HG03045 (cell line): Measurements from ENCODE around the gene XIST.
"Not testable (repeated sequence)": the region's sequence is repeated elsewhere in the genome, so short reads cannot be mapped to it uniquely, and the experiment has no call there.

Source experiments
- ATAC-seq: cut with Tn5 transposase; IDR thresholded peaks from one replicate; pipeline ENCODE4 v1.9.1; 2021; ENCODE audit warnings: mild to moderate bottlenecking, moderate library complexity; ENCODE audit not compliant: unreplicated experiment

The XIST gene

GRCh38 chrX:73852467-73852866 is at the start of gene XIST:
Gene XIST (minus strand): TSS chrX:73852714.
- no peak for ATAC-seq

- ATAC-seq, result not testable (repeated sequence)
Observed at GRCh38 chrX:73898315-73898714, 45.8 kb upstream of the XIST start.

GRCh38 chrX:73892515-73893090 is 40.1 kb upstream of the XIST start:
- not testable (repeated sequence) for ATAC-seq

GRCh38 chrX:73882260-73882659 is 29.7 kb upstream of the XIST start:
- not testable (repeated sequence) for ATAC-seq

GRCh38 chrX:73877687-73878086 is 25.2 kb upstream of the XIST start:
- no peak for ATAC-seq

- no peak for ATAC-seq
Observed at GRCh38 chrX:73876911-73877310, 24.4 kb upstream of the XIST start.

- ATAC-seq, result no peak
Observed at GRCh38 chrX:73868916-73869315, 16.4 kb upstream of the XIST start.

GRCh38 chrX:73867144-73867543 is 14.6 kb upstream of the XIST start:
- no peak for ATAC-seq

GRCh38 chrX:73863852-73864251 is 11.3 kb upstream of the XIST start:
- ATAC-seq, result no peak

- no peak for ATAC-seq
Observed at GRCh38 chrX:73863268-73863667, 10.8 kb upstream of the XIST start.

GRCh38 chrX:73859622-73860021 is 7.1 kb upstream of the XIST start:
- ATAC-seq, result no peak

GRCh38 chrX:73855546-73855945 is 3.0 kb upstream of the XIST start:
- no peak for ATAC-seq

GRCh38 chrX:73852022-73852421 is 492 bp downstream of the XIST start:
- no peak for ATAC-seq

GRCh38 chrX:73851014-73852009 is 1.2 kb downstream of the XIST start:
- ATAC-seq, result no peak

GRCh38 chrX:73850124-73851013 is 2.1 kb downstream of the XIST start:
- no peak for ATAC-seq

GRCh38 chrX:73849073-73849472 is 3.4 kb downstream of the XIST start:
- no peak for ATAC-seq

GRCh38 chrX:73847991-73848390 is 4.5 kb downstream of the XIST start:
- ATAC-seq, result no peak

GRCh38 chrX:73847100-73847499 is 5.4 kb downstream of the XIST start:
- no peak for ATAC-seq

- no peak for ATAC-seq
Observed at GRCh38 chrX:73842541-73843234, 9.8 kb downstream of the XIST start.

GRCh38 chrX:73841337-73841736 is 11.2 kb downstream of the XIST start:
- ATAC-seq, result no peak
